Epithelial cell of esophagus (primary cell): ENCODE measurements around the gene P2RX7.

Experiments used
- DNase-seq: peaks from one replicate; pipeline ENCODE4 v3.0.0; 2010; ENCODE audit warnings: low read depth
- H3K4me3 ChIP-seq: 2 replicates; pipeline ENCODE4 v1.5.1; 2011; ENCODE audit warnings: mild to moderate bottlenecking, low read length, control low read depth
- TF ChIP-seq, protein P1 (sequence below): IDR thresholded peaks from 2 replicates; pipeline ENCODE4 v1.5.1; 2011; ENCODE audit warnings: low read depth, mild to moderate bottlenecking, low read length, control low read depth, inconsistent platforms; ENCODE audit not compliant: insufficient read depth; ENCODE audit errors: missing control alignments

Gene P2RX7

DNA sequence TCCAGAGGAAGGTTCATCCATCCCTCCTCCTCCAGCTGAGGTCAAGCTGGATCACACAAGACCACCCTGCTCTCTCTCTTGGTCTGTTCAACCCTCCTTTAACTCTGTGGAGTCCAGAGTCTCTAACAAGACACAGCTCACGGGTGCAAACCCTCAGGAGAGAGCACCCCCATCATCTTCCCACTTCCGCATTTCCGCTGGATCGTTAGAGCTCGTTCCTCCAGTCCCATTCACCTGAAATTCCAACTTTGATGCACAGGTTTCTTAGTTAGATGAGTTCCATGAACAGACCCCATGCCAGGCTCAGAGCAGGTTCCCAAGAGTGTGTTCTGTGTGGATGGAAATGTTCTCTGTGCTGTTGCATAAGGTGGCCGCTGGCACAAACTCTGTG lies 44.5 kb upstream of the P2RX7 start:
- no peak for DNase-seq
- H3K4me3 ChIP-seq: no peak overlapping the region
- TF ChIP-seq, protein P1, sequence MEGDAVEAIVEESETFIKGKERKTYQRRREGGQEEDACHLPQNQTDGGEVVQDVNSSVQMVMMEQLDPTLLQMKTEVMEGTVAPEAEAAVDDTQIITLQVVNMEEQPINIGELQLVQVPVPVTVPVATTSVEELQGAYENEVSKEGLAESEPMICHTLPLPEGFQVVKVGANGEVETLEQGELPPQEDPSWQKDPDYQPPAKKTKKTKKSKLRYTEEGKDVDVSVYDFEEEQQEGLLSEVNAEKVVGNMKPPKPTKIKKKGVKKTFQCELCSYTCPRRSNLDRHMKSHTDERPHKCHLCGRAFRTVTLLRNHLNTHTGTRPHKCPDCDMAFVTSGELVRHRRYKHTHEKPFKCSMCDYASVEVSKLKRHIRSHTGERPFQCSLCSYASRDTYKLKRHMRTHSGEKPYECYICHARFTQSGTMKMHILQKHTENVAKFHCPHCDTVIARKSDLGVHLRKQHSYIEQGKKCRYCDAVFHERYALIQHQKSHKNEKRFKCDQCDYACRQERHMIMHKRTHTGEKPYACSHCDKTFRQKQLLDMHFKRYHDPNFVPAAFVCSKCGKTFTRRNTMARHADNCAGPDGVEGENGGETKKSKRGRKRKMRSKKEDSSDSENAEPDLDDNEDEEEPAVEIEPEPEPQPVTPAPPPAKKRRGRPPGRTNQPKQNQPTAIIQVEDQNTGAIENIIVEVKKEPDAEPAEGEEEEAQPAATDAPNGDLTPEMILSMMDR: no peak

DNA sequence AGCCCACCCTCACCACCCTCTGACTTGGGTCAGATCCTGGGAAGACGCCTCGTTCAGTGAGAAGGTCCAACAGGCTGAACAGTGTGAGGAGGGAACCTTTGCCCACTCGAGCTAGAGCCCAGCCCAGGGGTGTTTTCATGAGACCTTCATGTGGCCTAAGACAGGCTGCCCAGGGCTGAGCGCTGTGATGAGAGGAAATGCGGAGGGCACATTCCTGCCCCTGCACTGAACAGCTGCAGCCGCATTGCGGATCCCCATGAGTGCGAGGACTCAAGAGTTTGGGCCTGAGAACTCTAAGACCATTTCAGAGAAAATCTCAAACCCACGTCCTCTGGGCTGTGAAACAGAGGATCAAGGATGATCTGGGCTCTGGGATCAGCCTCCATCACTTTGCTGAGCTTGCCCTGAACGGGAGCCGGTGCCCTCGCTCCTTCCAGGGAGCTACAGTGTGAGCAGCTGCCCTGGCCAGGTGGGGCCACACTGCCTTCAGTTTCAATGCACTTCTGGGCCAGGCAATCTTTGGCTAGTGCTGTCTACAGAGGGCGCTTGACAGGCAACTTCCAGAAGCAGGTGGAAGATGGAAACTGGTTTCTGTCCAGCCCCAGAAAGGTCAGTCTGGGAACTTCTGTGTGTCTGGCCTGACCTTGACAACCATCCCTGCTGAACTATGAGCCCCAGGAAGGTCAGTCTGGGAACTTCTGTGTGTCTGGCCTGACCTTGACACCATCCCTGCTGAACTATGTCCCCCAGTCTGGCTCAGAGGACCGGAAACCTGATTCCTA lies 43.5 kb upstream of the P2RX7 start:
- TF ChIP-seq, protein P1: no peak
- H3K4me3 ChIP-seq: no peak overlapping the region
- no peak for DNase-seq

DNA sequence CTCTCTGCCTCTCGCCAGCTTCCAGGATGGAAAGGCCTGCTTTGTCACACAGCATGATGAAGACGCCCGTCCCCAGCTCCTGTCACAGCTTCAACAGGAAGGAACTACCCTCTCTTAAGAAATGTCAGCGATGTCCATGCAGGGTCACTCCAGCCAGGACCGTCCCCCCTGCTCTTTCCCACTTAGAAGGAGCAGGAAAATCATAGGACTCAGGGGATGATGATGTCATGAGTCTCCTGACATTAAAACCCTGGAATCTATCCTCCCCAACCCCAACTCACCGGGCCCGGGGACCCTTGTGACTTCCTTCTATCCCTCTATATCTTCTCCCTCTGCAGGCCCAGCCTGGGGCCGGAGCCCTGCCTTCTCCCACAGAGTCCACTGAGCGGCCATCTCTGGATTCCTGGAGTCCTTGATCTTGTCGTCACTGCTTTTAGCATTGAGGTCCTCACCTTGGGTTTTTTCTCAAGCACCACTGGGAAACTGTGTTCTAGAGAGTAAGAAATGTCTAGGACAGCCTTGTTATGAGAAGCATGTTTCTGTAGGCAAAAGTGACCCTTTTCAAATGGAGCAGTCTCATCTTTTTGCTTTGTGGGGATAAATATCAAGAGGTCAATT lies 42.8 kb upstream of the P2RX7 start:
- TF ChIP-seq, protein P1: no peak
- H3K4me3 ChIP-seq: no peak overlapping the region

DNA sequence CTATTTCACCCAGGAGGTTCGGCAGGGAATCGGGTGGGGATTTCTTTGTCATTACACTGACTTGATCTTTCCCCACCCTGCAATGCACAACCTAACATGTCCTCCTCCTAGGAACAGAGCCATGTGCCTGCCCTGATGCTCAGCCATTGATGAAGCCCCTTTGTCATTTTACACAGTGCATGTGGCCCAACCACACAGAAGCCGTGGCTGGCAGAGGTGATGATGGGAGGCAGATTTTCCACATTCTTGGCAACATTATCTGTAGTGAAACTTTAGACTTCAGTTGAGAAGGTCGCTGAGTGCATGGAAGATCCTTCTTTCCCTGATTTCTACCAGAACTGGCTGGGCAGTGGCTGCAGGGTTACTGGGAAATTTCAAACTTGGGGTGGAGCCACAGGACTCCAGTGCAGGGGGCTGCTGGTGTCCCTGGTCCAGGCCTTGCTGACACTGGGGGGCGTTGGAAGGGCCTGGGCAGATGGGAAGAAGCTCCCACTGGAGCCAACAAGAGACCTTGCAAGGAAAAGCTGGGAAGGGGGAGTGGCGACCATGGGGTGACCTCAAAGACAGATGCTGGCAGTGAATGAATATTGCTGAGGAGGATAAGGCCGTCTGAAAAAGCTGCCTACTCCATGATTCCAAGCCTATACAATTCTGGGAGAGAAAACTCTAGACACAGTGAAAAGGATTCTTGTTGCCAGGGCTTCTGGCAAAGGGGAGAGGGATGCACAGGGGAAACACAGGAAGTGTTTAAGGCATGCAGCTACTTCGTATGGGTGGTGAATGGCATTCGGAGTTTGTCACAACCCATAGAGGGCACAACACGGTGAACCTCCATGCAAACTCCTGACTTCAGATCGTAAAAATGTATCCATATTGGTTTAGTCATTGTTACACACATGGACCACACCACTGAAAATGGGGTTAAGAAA lies 41.8 kb upstream of the P2RX7 start:
- no peak for DNase-seq
- no peak overlapping the region for H3K4me3 ChIP-seq
- TF ChIP-seq, protein P1: no peak

More for the DNA sequence above, 42.8 kb upstream of the P2RX7 start:
- no peak for DNase-seq

- no peak overlapping the region for H3K4me3 ChIP-seq
- TF ChIP-seq, protein P1: no peak
- DNase-seq: no peak
These were observed 40.6 kb upstream of the P2RX7 start for GRCh38 chr12:121092034-121092433.

- DNase-seq: no peak
- H3K4me3 ChIP-seq: no peak overlapping the region
- TF ChIP-seq, protein P1: no peak
These were observed 39.2 kb upstream of the P2RX7 start for GRCh38 chr12:121093487-121093891.
